HUES64 (cell line): ENCODE results near the gene GSG1L2.

Source experiments
- H3K27ac ChIP-seq: 2 replicates; pipeline ENCODE4 v1.7.0; 2013; ENCODE audit warnings: low read depth, low read length, inconsistent platforms
- H3K27me3 ChIP-seq: 2 replicates; pipeline ENCODE4 v1.6.1; 2013; ENCODE audit warnings: mild to moderate bottlenecking, low read length; ENCODE audit not compliant: insufficient read depth
- H3K36me3 ChIP-seq: 2 replicates; pipeline ENCODE4 v1.6.1; 2013; ENCODE audit warnings: mild to moderate bottlenecking, low read length; ENCODE audit not compliant: insufficient read depth
- H3K4me1 ChIP-seq: 2 replicates; pipeline ENCODE4 v1.6.1; 2013; ENCODE audit warnings: mild to moderate bottlenecking, low read length, moderate library complexity; ENCODE audit not compliant: insufficient read depth
- H3K4me3 ChIP-seq: 2 replicates; pipeline ENCODE4 v1.5.1; 2013; ENCODE audit warnings: mild to moderate bottlenecking, low read length, moderate library complexity
- H3K9ac ChIP-seq: 2 replicates; pipeline ENCODE4 v1.6.1; 2013; ENCODE audit warnings: mild to moderate bottlenecking, low read depth, low read length
- H3K9me3 ChIP-seq: 2 replicates; pipeline ENCODE4 v1.6.1; 2013; ENCODE audit warnings: low read depth, low read length; ENCODE audit not compliant: insufficient read depth
- WGBS: fragments of 150-250, 120-280 bp; methylation state at CpG from one replicate; pipeline ENCODE4 v1.1.7; 2013; ENCODE audit warnings: missing lambda C conversion rate; 5-methylcytosine and 5-hydroxymethylcytosine counted together

Gene GSG1L2

GRCh38 chr17:9766970-9767369 lies 54.9 kb downstream of the GSG1L2 start:
- WGBS: 86% methylated on average over 5 of the region's 5 CpGs
- no peaks in the 10 kb centered on the region for H3K36me3 ChIP-seq
- no peak overlapping the region for H3K4me3 ChIP-seq
- H3K9ac ChIP-seq: no peak overlapping the region
- H3K27me3 ChIP-seq: no peaks in the 10 kb centered on the region
- no peak overlapping the region for H3K27ac ChIP-seq
- no peaks in the 10 kb centered on the region for H3K9me3 ChIP-seq
- no peaks in the 10 kb centered on the region for H3K4me1 ChIP-seq

DNA sequence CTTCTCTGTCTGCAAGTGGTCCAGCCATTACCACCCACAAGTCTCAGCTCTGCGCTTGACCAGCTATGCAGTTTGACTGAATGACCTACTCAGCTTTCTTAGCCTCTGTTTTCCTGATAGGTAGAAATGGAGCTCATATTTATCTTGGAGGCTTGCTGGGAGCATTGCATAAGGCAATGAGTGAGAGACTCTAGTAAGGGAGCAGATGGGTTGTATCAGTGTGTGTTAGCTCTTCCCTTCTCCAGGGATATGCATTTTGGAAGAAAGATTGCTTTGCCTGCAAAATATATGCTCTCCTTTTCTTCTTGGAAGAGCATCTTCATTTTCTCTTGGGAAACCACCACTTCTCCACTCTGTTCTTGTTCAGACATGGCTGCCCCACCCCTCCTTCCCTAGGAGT lies 56.6 kb downstream of the GSG1L2 start:
- no peak overlapping the region for H3K9ac ChIP-seq
- no peak overlapping the region for H3K27ac ChIP-seq
- H3K36me3 ChIP-seq: no peaks in the 10 kb centered on the region
- no peak overlapping the region for H3K4me3 ChIP-seq
- 96% methylated on average over 1 of the region's 1 CpG for WGBS
- no peaks in the 10 kb centered on the region for H3K4me1 ChIP-seq
- H3K9me3 ChIP-seq: no peaks in the 10 kb centered on the region
- no peaks in the 10 kb centered on the region for H3K27me3 ChIP-seq

GRCh38 chr17:9763643-9764042 lies 58.2 kb downstream of the GSG1L2 start:
- 72% methylated on average over 4 of the region's 4 CpGs for WGBS
- Histone ChIP-seq H3K9ac (no peak overlapping the region), H3K36me3 (no peaks in the 10 kb centered on the region), H3K4me3 (no peak overlapping the region), H3K9me3 (no peaks in the 10 kb centered on the region), H3K4me1 (no peaks in the 10 kb centered on the region), H3K27ac (no peak overlapping the region), H3K27me3 (no peaks in the 10 kb centered on the region)

DNA sequence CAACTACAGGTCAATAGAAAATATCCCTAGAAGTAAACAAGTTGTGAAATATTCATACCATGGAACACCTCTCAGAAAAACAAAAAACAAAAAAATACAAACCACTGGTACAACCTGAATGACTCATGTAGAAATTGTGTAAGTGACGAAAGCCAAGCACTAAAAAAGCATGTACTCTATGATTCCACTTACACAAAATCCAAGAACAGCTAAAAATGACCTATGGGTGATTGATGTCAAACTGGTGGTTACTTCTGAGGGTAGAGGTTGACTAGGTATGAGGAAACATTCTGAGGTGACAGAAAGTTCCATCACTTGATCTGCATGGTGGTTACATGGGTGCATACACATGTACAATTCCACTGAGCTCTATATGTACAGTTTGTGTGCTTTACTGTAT lies 61.6 kb downstream of the GSG1L2 start:
- Histone ChIP-seq H3K36me3 (no peaks in the 10 kb centered on the region), H3K27me3 (no peaks in the 10 kb centered on the region), H3K27ac (no peak overlapping the region), H3K4me1 (no peaks in the 10 kb centered on the region), H3K9me3 (no peaks in the 10 kb centered on the region), H3K4me3 (no peak overlapping the region), H3K9ac (no peak overlapping the region)
- no CpG with 5 or more reads among the region's 1 CpG for WGBS

DNA sequence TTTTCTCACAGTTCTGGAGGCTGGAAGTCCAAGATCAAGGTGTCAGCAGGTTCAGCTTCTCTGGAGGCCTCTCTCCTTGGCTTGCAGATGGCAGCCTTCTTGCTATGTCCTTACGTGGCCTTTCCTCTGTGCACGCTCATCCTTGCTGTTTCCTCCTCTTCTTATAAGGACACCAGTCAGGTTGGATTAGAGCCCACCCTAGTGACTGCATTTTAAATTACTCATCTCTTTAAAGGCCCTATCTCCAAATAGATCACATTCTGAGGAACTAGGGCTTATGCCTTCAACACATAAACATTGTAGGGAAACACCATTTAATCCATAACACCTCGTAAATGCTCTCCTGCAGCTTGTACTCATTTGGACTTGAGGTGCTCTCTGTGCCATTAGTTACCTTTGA lies 66.8 kb downstream of the GSG1L2 start:
- Histone ChIP-seq H3K9ac (no peak overlapping the region), H3K27ac (no peak overlapping the region), H3K9me3 (no peaks in the 10 kb centered on the region), H3K27me3 (no peaks in the 10 kb centered on the region), H3K4me3 (no peak overlapping the region), H3K36me3 (no peaks in the 10 kb centered on the region), H3K4me1 (no peaks in the 10 kb centered on the region)
- 79% methylated on average over 3 of the region's 3 CpGs for WGBS
